Pulmonary artery endothelial cell (primary cell): ENCODE data around the gene CRTAC1. TPM values are rescaled to one million over a fixed set of nuclear protein-coding genes. Genes with fewer than 3 reads are reported as not detected.

Experiments used
- DNase-seq: peaks from one replicate; pipeline ENCODE4 v3.0.0-alpha.2; 2011; ENCODE audit warnings: low read depth, low spot score
- total RNA-seq: library from RNA; depleted of rRNA; stranded (reverse); fragments of >200 nt; gene quantifications from 2 replicates; pipeline ENCODE4 v1.2.3, GENCODE V29; 2014

Gene CRTAC1
- total RNA-seq, 1 donor from 2014 or later = 4.9 TPM

- no peak for DNase-seq
Measured at GRCh38 chr10:97924678-97925077, 105.7 kb downstream of the CRTAC1 start.

- DNase-seq = no peak
Measured at GRCh38 chr10:97923476-97923875, 106.9 kb downstream of the CRTAC1 start.

- DNase-seq = no peak
Measured at GRCh38 chr10:97923057-97923456, 107.4 kb downstream of the CRTAC1 start.

- DNase-seq = no peak
Measured at GRCh38 chr10:97922022-97922758, 108.2 kb downstream of the CRTAC1 start.

- no peak for DNase-seq
Measured at GRCh38 chr10:97921581-97922021, 108.8 kb downstream of the CRTAC1 start.

GRCh38 chr10:97920865-97921264, 109.6 kb downstream of the CRTAC1 start:
- no peak for DNase-seq

- DNase-seq = no peak
Measured at GRCh38 chr10:97919012-97919411, 111.4 kb downstream of the CRTAC1 start.

GRCh38 chr10:97916586-97916985, 113.8 kb downstream of the CRTAC1 start:
- DNase-seq = no peak

GRCh38 chr10:97915346-97916131, 114.9 kb downstream of the CRTAC1 start:
- DNase-seq = no peak

GRCh38 chr10:97914837-97915211, 115.6 kb downstream of the CRTAC1 start:
- no peak for DNase-seq

GRCh38 chr10:97914171-97914836, 116.1 kb downstream of the CRTAC1 start:
- DNase-seq = no peak

GRCh38 chr10:97913614-97914013, 116.8 kb downstream of the CRTAC1 start:
- DNase-seq = no peak

- DNase-seq = no peak
Measured at GRCh38 chr10:97913193-97913592, 117.2 kb downstream of the CRTAC1 start.

- DNase-seq = no peak
Measured at GRCh38 chr10:97911217-97911616, 119.2 kb downstream of the CRTAC1 start.

GRCh38 chr10:97910661-97911060, 119.8 kb downstream of the CRTAC1 start:
- no peak for DNase-seq

GRCh38 chr10:97907830-97908229, 122.6 kb downstream of the CRTAC1 start:
- no peak for DNase-seq

- DNase-seq = no peak
Measured at GRCh38 chr10:97907211-97907610, 123.2 kb downstream of the CRTAC1 start.

- DNase-seq = no peak
Measured at GRCh38 chr10:97905276-97905675, 125.1 kb downstream of the CRTAC1 start.

GRCh38 chr10:97904576-97904975, 125.8 kb downstream of the CRTAC1 start:
- DNase-seq = no peak

GRCh38 chr10:97904018-97904381, 126.4 kb downstream of the CRTAC1 start:
- no peak for DNase-seq

GRCh38 chr10:97903128-97904017, 127.0 kb downstream of the CRTAC1 start:
- no peak for DNase-seq
